ENCODE results near the gene ELK4.
"Not testable (repeated sequence)": the region's sequence is repeated elsewhere in the genome, so short reads cannot be mapped to it uniquely, and the experiment has no call there.

Gene ELK4

GRCh38 chr1:205665201-205666045 lies 33.6 kb upstream of the ELK4 start:
- Histone ChIP-seq H3K4me3 (no peak overlapping the region), H3K27ac (peak overlapping the region in 1 of 21 experiments; percentile 5)

GRCh38 chr1:205664399-205665017 lies 32.7 kb upstream of the ELK4 start:
- no peak overlapping the region for H3K4me3 ChIP-seq
- H3K27ac ChIP-seq = no peak overlapping the region

GRCh38 chr1:205663286-205663936 lies 31.6 kb upstream of the ELK4 start:
- no peak overlapping the region for H3K27ac ChIP-seq
- H3K4me3 ChIP-seq = no peak overlapping the region

GRCh38 chr1:205662791-205663190 lies 31.0 kb upstream of the ELK4 start:
- Histone ChIP-seq H3K27ac (peak overlapping the region in 1 of 21 experiments; percentile 26), H3K4me3 (no peak overlapping the region)

DNA sequence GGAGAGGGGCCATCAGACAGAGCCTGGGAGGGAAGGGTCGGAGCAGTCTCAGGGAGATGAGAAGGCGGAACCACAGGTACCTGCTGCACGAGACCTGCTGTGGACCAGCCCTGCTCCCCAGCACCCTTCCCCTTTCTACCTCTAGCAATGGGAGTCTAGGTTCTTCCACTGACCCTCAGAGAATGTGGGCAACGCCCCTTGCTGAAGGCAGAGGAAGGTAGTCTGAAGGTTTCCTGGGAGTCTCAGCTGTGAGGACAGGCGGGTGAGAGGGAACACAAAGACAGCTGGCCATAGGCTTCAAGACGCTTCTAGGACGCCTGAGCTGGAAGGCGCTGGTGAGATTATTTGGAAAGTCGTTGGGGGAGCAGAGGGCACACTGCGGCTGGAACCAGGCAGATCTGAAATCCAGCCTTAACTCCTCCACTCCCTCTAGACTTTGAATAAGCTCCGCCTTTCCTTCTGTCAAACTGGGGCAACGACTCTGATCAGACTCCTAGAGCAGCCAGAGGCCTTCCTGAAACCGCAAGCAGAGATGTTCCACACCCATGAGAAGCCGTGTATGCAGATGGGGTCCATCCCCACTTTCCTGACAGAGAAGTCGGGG lies 30.4 kb upstream of the ELK4 start:
- H3K27ac ChIP-seq = no peak overlapping the region
- no peak overlapping the region for H3K4me3 ChIP-seq

DNA sequence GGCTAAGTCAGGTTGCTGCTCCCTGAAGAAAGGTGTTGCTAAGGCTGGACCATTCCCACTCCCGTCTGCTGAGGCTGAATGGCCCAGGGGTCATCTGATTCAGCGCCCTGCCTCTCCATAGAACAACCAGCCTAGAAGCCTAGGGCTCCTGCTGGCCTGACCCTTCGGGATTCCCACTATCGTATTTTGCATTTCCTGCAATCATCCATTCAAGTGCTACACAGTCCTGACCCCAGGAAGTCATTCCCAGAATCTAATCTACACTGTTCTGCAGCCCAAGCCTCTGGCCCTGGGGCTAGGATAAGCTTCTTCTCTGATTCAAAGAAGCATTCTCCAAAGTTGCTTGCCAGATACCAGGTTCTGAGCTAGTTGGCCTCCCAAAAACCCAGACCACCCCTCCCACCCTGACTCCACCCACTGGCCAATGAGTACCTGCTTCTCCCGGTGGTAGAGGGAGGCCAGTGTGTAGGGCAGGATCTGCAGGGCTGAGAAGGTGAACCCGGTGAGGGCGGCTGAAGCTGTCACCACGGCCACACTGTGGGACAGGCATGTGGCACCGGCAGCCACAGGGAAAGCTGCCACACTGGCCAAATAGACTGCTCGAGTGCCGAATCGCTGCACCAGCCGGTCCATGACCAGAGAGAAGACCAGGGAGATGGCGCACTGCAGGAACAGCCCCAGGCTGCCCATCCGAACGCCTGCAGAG lies 29.8 kb upstream of the ELK4 start:
- H3K27ac ChIP-seq = no peak overlapping the region
- no peak overlapping the region for H3K4me3 ChIP-seq

DNA sequence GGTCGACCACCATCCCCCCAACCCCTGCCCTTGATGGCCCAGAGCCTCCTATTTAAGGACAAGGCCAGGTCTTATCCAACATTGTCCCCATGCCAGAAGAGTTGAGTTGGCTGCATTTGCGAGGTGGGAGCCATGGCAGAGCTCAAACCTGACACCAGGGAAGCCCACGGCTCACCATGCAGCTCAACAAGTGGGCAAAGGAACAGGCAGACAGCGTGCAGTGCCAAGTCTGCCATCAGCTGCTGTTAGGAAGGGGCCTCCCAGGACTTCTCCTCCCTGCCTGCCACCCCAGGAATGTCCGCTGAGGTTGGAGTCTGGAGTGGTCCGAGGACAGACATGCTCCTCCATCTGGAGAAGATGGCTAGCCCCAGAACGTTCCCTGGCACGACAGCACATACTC lies 28.6 kb upstream of the ELK4 start:
- H3K4me3 ChIP-seq = no peak overlapping the region
- H3K27ac ChIP-seq = no peak overlapping the region

- no peak overlapping the region for H3K27ac ChIP-seq
Observed at GRCh38 chr1:205658943-205659581, 27.3 kb upstream of the ELK4 start.

DNA sequence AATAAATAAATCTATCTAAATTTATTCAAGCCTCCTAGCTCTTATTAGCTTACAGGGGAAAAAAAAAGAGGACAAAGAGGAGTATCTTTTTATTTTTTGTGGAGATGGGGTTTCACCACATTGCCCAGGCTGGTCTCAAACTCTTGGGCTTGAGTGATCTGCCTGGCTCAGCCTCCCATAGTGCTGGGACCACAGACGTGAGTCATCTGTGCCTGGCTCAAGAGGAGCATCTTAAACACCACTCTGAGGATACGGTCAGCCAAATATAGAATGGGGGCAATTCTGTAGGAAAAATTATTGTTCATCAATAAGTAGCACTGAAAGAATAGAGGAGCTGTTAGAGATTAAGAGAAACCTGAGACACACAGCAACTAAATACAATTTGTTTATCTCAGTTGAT lies 24.4 kb upstream of the ELK4 start:
- Histone ChIP-seq H3K4me3 (no peak overlapping the region), H3K27ac (no peak overlapping the region)

More at GRCh38 chr1:205658943-205659581, 27.3 kb upstream of the ELK4 start:
- no peak overlapping the region for H3K4me3 ChIP-seq

GRCh38 chr1:205652984-205653383 lies 21.2 kb upstream of the ELK4 start:
- H3K27ac ChIP-seq = no peak overlapping the region
- H3K4me3 ChIP-seq = no peak overlapping the region

- Histone ChIP-seq H3K4me3 (no peak overlapping the region), H3K27ac (no peak overlapping the region)
Observed at GRCh38 chr1:205650241-205650640, 18.4 kb upstream of the ELK4 start.

DNA sequence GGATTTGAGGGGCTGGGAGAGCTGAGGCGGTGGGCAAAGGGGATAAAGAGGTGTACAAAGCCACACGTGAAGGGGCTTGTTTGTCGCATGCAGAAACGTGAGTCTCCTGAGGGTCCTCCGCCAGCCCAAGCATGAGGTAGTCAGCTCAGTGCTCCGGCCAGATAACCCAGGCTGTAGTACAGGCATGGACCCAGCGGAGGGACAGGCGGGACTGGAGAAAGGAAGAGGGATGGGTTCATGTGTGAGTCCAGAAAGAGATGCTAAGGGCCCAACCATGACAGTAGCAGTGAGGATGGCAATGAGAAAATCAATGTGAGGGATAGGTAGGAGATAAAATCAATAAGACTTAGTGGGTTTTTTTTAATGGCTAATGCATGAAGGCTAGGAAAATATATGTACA lies 13.7 kb upstream of the ELK4 start:
- no peak overlapping the region for H3K4me3 ChIP-seq

GRCh38 chr1:205642679-205643307 lies 11.0 kb upstream of the ELK4 start:
- Histone ChIP-seq H3K27ac (no peak overlapping the region), H3K4me3 (no peak overlapping the region)

More for the DNA sequence above, 13.7 kb upstream of the ELK4 start:
- no peak overlapping the region for H3K27ac ChIP-seq

DNA sequence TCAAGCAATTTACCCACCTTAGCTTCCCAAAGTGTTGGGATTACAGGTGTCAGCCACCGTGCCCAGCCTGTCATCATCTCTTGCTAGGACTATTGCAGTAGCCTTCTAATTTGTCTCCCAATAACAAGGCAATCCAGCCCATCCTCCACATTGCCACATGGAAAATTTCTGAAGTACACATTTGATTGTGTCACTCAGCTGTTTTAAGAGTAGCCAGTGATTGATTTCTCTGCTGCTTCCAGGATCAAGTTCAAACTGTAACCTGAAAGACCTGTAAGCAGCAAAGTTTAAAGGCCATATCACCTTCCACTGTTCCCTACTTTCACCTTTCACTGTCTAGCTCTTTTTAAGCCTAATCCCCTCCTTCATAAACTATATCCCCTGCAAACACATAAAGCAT lies 7.8 kb upstream of the ELK4 start:
- Histone ChIP-seq H3K4me3 (no peak overlapping the region), H3K27ac (no peak overlapping the region)

DNA sequence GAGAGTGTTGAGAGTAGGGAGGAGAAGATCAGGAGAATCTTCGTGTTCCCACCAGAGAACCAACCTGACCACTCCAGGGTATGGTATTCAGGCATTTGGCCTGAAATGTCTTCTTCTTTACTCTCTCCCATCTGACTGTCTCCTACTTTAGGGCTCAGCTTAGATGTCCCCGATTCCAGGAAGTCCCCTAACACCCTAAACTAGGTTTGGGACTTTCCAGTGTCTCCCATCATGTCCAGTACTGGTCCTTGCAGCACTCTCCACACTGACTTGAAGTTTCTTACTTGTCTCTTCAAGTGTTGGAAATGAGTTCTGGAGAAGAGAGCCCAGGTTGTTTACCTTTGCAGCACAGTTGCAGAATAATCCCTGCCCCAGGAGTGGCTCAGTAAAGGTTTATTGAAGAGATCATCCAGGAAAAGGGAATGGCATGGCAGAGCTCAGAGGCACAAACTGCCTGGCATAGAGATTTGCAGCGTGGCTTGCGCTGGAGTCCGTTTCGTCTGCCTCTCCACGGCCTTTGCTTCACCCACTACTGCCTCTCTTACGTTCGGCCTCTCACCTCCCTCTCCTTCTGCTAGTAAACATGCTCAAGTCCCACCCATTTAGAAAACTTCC lies 6.2 kb upstream of the ELK4 start:
- H3K4me3 ChIP-seq = no peak overlapping the region
- peak overlapping the region in 2 of 21 experiments; percentile 32 to 66 for H3K27ac ChIP-seq

- Histone ChIP-seq H3K27ac (peak overlapping the region in 6 of 21 experiments; percentile 6 to 66 (median 32)), H3K4me3 (no peak overlapping the region)
Observed at GRCh38 chr1:205636732-205637131, 4.9 kb upstream of the ELK4 start.

GRCh38 chr1:205636138-205636530 lies 4.3 kb upstream of the ELK4 start:
- H3K27ac ChIP-seq = peak overlapping the region in 2 of 21 experiments; percentile 12 to 24

DNA sequence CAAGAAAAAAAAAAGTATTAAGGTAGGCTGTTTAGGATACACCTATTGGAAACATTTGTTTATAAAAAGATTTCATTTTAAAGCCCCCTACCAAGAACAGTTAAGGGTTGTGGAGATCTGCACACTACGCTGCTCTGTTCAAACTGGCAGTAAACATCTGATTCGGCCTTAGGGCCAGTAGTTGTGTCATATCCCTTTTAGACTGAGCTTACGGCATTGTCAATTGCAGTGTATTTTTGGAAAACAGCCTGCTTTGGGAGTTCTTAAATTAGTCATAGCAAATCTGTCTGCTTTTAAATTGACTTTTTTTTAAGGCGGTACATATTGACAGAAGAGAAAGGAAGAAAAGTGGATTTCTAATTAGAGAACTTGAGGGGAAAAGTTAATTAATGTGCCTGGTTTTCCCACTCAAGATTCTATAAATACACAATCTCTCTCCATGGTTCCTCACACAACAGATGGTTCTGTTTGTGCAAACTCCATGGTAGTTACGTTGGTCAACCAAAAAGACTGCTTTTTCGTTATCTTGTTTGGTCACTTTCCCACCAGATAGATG lies 1.7 kb upstream of the ELK4 start:
- H3K27ac ChIP-seq = peak overlapping the region in 9 of 21 experiments; percentile 7 to 99 (median 67)
- H3K4me3 ChIP-seq = no peak overlapping the region

More at GRCh38 chr1:205636138-205636530, 4.3 kb upstream of the ELK4 start:
- not testable (repeated sequence) for H3K4me3 ChIP-seq

Measured in skin epidermis (tissue), 12 donors.